GM12875 (cell line): ENCODE results near the gene PRDM12.
"Not testable (repeated sequence)": the region's sequence is repeated elsewhere in the genome, so short reads cannot be mapped to it uniquely, and the experiment has no call there.

Source experiments
- H3K4me3 ChIP-seq: one replicate; pipeline ENCODE4 v1.5.1; 2011; ENCODE audit warnings: low read depth, low read length, control low read depth
- TF ChIP-seq, protein P1 (sequence below): IDR thresholded peaks from 2 replicates; pipeline ENCODE4 v1.5.1; 2011; ENCODE audit warnings: low read depth, mild to moderate bottlenecking, control low read depth, inconsistent platforms, low read length, moderate library complexity, borderline replicate concordance; ENCODE audit not compliant: insufficient read depth

PRDM12 gene

GRCh38 chr9:130685104-130685503, 20.7 kb downstream of the PRDM12 start:
- no peak overlapping the region for H3K4me3 ChIP-seq
- TF ChIP-seq, protein P1, sequence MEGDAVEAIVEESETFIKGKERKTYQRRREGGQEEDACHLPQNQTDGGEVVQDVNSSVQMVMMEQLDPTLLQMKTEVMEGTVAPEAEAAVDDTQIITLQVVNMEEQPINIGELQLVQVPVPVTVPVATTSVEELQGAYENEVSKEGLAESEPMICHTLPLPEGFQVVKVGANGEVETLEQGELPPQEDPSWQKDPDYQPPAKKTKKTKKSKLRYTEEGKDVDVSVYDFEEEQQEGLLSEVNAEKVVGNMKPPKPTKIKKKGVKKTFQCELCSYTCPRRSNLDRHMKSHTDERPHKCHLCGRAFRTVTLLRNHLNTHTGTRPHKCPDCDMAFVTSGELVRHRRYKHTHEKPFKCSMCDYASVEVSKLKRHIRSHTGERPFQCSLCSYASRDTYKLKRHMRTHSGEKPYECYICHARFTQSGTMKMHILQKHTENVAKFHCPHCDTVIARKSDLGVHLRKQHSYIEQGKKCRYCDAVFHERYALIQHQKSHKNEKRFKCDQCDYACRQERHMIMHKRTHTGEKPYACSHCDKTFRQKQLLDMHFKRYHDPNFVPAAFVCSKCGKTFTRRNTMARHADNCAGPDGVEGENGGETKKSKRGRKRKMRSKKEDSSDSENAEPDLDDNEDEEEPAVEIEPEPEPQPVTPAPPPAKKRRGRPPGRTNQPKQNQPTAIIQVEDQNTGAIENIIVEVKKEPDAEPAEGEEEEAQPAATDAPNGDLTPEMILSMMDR: no peak

DNA sequence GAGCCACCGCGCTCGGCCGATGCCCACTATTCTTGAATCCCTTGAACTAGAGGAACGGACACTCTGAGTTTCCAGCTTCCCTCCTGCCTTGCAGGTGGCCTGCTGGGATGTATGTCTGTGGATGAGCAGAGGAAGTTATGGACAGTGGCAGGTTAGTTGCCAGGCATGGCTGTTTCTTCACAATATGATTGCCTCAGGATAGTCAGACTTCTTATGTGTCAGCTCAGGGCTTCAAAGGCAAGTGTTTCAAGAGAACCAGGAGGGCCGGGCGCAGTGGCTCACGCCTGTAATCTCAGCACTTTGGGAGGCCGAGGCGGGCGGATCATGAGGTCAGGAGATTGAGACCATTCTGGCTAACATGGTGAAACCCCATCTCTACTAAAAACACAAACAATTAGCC, 21.6 kb downstream of the PRDM12 start:
- H3K4me3 ChIP-seq: not testable (repeated sequence)

- TF ChIP-seq, protein P1: no peak
- H3K4me3 ChIP-seq: no peak overlapping the region
These were observed 23.2 kb downstream of the PRDM12 start for GRCh38 chr9:130687615-130688014.

GRCh38 chr9:130688072-130688471, 23.7 kb downstream of the PRDM12 start:
- TF ChIP-seq, protein P1: no peak
- H3K4me3 ChIP-seq: no peak overlapping the region

GRCh38 chr9:130689572-130689936, 25.2 kb downstream of the PRDM12 start:
- no peak overlapping the region for H3K4me3 ChIP-seq
- TF ChIP-seq, protein P1: no peak

DNA sequence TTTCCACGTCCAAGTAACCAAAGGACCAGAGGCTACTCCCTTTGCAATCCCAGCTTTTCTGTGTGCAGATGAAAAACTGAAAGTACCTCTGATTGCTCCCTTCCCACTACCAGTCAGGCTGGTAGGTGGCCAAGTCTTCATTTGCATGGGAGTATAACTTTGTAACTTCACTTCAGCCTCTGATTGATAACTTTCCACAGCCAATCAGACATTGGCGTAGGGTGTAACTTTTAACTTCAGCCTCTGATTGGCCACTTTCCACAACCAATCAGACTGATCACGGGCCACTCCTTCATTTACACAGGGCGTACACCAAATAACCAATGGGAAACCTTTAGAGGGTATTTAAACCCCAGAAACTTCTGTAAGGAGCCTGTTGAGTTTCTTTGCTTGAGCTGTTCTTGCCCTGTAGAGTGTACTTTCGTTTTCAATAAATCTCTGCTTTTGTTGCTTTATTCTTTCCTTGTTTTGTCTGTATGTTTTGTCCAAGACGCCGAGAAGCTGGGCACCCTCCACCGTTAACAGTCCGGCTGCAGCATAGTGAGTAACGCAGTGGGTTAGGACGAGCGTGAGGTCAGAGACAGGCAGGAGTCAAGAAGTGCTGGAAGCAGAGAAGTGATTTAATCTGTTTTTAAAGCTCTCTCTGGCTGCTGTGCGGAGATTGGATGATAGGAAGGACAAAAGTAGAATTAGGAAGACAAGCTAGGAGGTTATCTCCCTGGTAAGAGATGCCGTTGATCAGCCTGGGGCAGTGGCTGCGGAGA, 25.7 kb downstream of the PRDM12 start:
- H3K4me3 ChIP-seq: no peak overlapping the region
- TF ChIP-seq, protein P1: no peak

- TF ChIP-seq, protein P1: no peak
- no peak overlapping the region for H3K4me3 ChIP-seq
These were observed 27.9 kb downstream of the PRDM12 start for GRCh38 chr9:130692321-130692720.
